ENCODE data around the gene DPP8.
"Not testable (repeated sequence)": the region's sequence is repeated elsewhere in the genome, so short reads cannot be mapped to it uniquely, and the experiment has no call there.

DPP8 gene

GRCh38 chr15:65516997-65517865 is at the start of gene DPP8:
DPP8 (minus strand) TSS chr15:65517689; CDS start chr15:65512553, 5,136 bp downstream.
- peak; percentile 87 to 90 for DNase-seq (ENCODE audit: low read depth in 1 of 2, low spot score in 1 of 2)

- no peak for DNase-seq (ENCODE audit: low read depth in 1 of 2, low spot score in 1 of 2)
Observed at GRCh38 chr15:65561934-65562333, 44.4 kb upstream of the DPP8 start.

- DNase-seq (ENCODE audit: low read depth in 1 of 2, low spot score in 1 of 2) = no peak
Observed at GRCh38 chr15:65559941-65560340, 42.5 kb upstream of the DPP8 start.

GRCh38 chr15:65558997-65559760 is 41.7 kb upstream of the DPP8 start:
- no peak for DNase-seq (ENCODE audit: low read depth in 1 of 2, low spot score in 1 of 2)

GRCh38 chr15:65558336-65558735 is 40.8 kb upstream of the DPP8 start:
- no peak for DNase-seq (ENCODE audit: low read depth in 1 of 2, low spot score in 1 of 2)

GRCh38 chr15:65556622-65557021 is 39.1 kb upstream of the DPP8 start:
- DNase-seq (ENCODE audit: low read depth in 1 of 2, low spot score in 1 of 2) = no peak

GRCh38 chr15:65553691-65554090 is 36.2 kb upstream of the DPP8 start:
- DNase-seq (ENCODE audit: low read depth in 1 of 2, low spot score in 1 of 2) = no peak

- DNase-seq (ENCODE audit: low read depth in 1 of 2, low spot score in 1 of 2) = not testable (repeated sequence)
Observed at GRCh38 chr15:65552851-65553250, 35.4 kb upstream of the DPP8 start.

- DNase-seq (ENCODE audit: low read depth in 1 of 2, low spot score in 1 of 2) = no peak
Observed at GRCh38 chr15:65551183-65551582, 33.7 kb upstream of the DPP8 start.

- DNase-seq (ENCODE audit: low read depth in 1 of 2, low spot score in 1 of 2) = no peak
Observed at GRCh38 chr15:65550681-65551098, 33.2 kb upstream of the DPP8 start.

GRCh38 chr15:65549288-65549687 is 31.8 kb upstream of the DPP8 start:
- not testable (repeated sequence) for DNase-seq (ENCODE audit: low read depth in 1 of 2, low spot score in 1 of 2)

- no peak for DNase-seq (ENCODE audit: low read depth in 1 of 2, low spot score in 1 of 2)
Observed at GRCh38 chr15:65547841-65548240, 30.4 kb upstream of the DPP8 start.

- DNase-seq (ENCODE audit: low read depth in 1 of 2, low spot score in 1 of 2) = no peak
Observed at GRCh38 chr15:65541231-65541820, 23.8 kb upstream of the DPP8 start.

GRCh38 chr15:65540314-65540713 is 22.8 kb upstream of the DPP8 start:
- DNase-seq (ENCODE audit: low read depth in 1 of 2, low spot score in 1 of 2) = no peak

- no peak for DNase-seq (ENCODE audit: low read depth in 1 of 2, low spot score in 1 of 2)
Observed at GRCh38 chr15:65535192-65535591, 17.7 kb upstream of the DPP8 start.

GRCh38 chr15:65533057-65533756 is 15.7 kb upstream of the DPP8 start:
- no peak for DNase-seq (ENCODE audit: low read depth in 1 of 2, low spot score in 1 of 2)

- no peak for DNase-seq (ENCODE audit: low read depth in 1 of 2, low spot score in 1 of 2)
Observed at GRCh38 chr15:65532738-65533051, 15.2 kb upstream of the DPP8 start.

GRCh38 chr15:65530318-65531111 is 13.0 kb upstream of the DPP8 start, which contains the start of gene HACD3:
HACD3 (plus strand) TSS chr15:65530463; CDS start chr15:65530632, 169 bp downstream.
- peak; percentile 80 to 91 for DNase-seq (ENCODE audit: low read depth in 1 of 2, low spot score in 1 of 2)

- no peak for DNase-seq (ENCODE audit: low read depth in 1 of 2, low spot score in 1 of 2)
Observed at GRCh38 chr15:65529762-65530317, 12.4 kb upstream of the DPP8 start.

GRCh38 chr15:65528461-65529060 is 11.1 kb upstream of the DPP8 start:
- no peak for DNase-seq (ENCODE audit: low read depth in 1 of 2, low spot score in 1 of 2)
